Activated naive CD8-positive, alpha-beta T cell treated with anti-CD3 and anti-CD28 coated beads, Interleukin-2, amount 10 ng/mL, durations not matched to agents 7 days and 5 days (primary cell): ENCODE results near the gene ATP8B2. TPM values are rescaled to one million over a fixed set of nuclear protein-coding genes. Genes with fewer than 3 reads are reported as not detected.

Experiments
- total RNA-seq, 2 experiments: library from RNA; stranded (reverse); gene quantifications; one replicate each; pipeline ENCODE4 v1.2.3, GENCODE V29; 2021

The ATP8B2 gene
- total RNA-seq, 2 experiments from 2014 or later = 91.2 to 95.4 TPM

Other genes starting within 250 kb of the ATP8B2 start
- gene NUP210L, start 170.5 kb upstream of the ATP8B2 start, total RNA-seq = under 1 TPM; 0.11 to 0.17 TPM
- gene TPM3, start 133.4 kb upstream of the ATP8B2 start, total RNA-seq = 100 to 1,000 TPM; 654 to 664 TPM
- not detected for gene CFAP141, start 119.2 kb upstream of the ATP8B2 start, total RNA-seq
- gene UBAP2L, start 104.6 kb upstream of the ATP8B2 start, total RNA-seq = 100 to 1,000 TPM; 192 to 195 TPM
- gene HAX1, start 52.9 kb upstream of the ATP8B2 start, total RNA-seq = 100 to 1,000 TPM in 1 of 2 experiments, 10 to 100 TPM in 1; 99.7 to 102 TPM
- not detected for gene AQP10, start 4.4 kb upstream of the ATP8B2 start, total RNA-seq
- gene IL6R, start 79.8 kb downstream of the ATP8B2 start, total RNA-seq = 1 to 10 TPM; 4.6 to 6.3 TPM
- gene TDRD10, start 176.7 kb downstream of the ATP8B2 start, total RNA-seq = not detected
- gene SHE, start 176.9 kb downstream of the ATP8B2 start, total RNA-seq = not detected
- 100 to 1,000 TPM; 106 to 107 TPM for gene UBE2Q1, start 233.1 kb downstream of the ATP8B2 start, total RNA-seq
- not detected for gene CHRNB2, start 242.3 kb downstream of the ATP8B2 start, total RNA-seq